Transverse colon (tissue), 4 donors: ENCODE data around the gene MMP23B.

Experiments used
- CTCF ChIP-seq, 5 experiments: fragments of 200-600 bp in 3 of 5; fragments of 450-650 bp in 2 of 5; sonication (generic) in 3 of 5; IDR thresholded peaks; 1 replicate in 2 of 5; 2 replicates in 3 of 5; pipeline ENCODE4 v1.5.1; 2016 to 2017; ENCODE audit warnings: antibody characterized with exemption in 5 of 5, inconsistent platforms in 3 of 5, mild to moderate bottlenecking in 2 of 5, moderate library complexity in 1 of 5
- EP300 ChIP-seq: sonication (generic); formaldehyde crosslinking; IDR thresholded peaks from one replicate; pipeline ENCODE4 v1.6.1; 2017; ENCODE audit warnings: antibody characterized with exemption, low read depth
- POLR2A ChIP-seq: fragments of 450-650 bp; IDR thresholded peaks from one replicate; pipeline ENCODE4 v1.6.1; 2016; ENCODE audit warnings: antibody characterized with exemption, mild to moderate bottlenecking, moderate library complexity
- POLR2AphosphoS5 ChIP-seq, 3 donors: sonication (generic); formaldehyde crosslinking; IDR thresholded peaks; one replicate each; pipeline ENCODE4 v1.6.1; 2016; ENCODE audit warnings: antibody characterized with exemption in 3 of 3

GRCh38 chr1:1680031-1680911 lies 48.3 kb downstream of the MMP23B start:
- TF ChIP-seq POLR2AphosphoS5 (IDR thresholded peaks at IDR 0.05) = no peak
- TF ChIP-seq CTCF (IDR thresholded peaks at IDR 0.05) = no peak
- TF ChIP-seq POLR2A = no peak
- TF ChIP-seq EP300 = no peak
